ENCODE results near the gene FAM120B.

DNA sequence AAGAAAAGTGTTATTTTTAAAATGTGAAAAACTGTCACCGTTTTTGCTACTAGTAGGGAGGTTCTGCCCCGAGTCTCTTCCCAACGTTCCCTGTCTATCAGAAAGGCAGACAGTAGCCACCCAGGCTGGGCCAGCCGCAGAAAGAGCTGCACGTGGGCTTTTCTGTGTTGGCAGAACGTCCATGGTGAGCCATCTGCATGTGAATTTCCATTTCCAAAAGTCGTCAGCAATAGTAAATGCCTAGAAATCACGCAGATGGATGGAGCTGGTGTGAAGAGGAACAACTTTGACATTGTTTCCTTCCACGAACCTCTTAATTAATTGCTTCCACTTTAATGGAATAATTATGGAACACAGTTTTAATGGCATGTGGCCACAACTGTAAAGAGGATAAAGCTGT lies 97.5 kb downstream of the FAM120B start:
- TF ChIP-seq SMC3 (IDR thresholded peaks at IDR 0.05; ENCODE audit: low read depth, low read length) (no peak), CTCF (conservative IDR thresholded peaks at IDR 0.05; ENCODE audit: low read depth, low read length) (no peak), FOS (IDR thresholded peaks at IDR 0.05; ENCODE audit: low read depth, low read length) (no peak), NFE2L2 (IDR thresholded peaks at IDR 0.05; ENCODE audit: low read depth, low read length) (no peak), MAFK (IDR thresholded peaks at IDR 0.05; ENCODE audit: low read depth, low read length) (no peak), POLR2A (IDR thresholded peaks at IDR 0.05; ENCODE audit: low read depth, low read length) (no peak)
